GM12878 (cell line): ENCODE data around the gene NPPB. TPM values are rescaled to one million over a fixed set of nuclear protein-coding genes. Genes with fewer than 3 reads are reported as not detected.

ENCODE experiments used
- ATAC-seq: fragments of 200-7000 bp; cut with Tn5 transposase; 3 replicates; pipeline ENCODE4 v1.9.1; 2020; ENCODE audit warnings: mild to moderate bottlenecking, moderate library complexity
- BruUV-seq: library from RNA; stranded (reverse); fragments of 400-500 nt; replicated peaks from 2 replicates; lab custom pipeline; 2021; lab: Mats Ljungman, UMichigan
- CTCF ChIA-PET: fragments of 300-600 bp; sonication (Branson Sonifier 250); formaldehyde crosslinking; extraction: SDS; loops from one replicate; lab custom pipeline; 2021; ENCODE audit warnings: inconsistent platforms; lab: Yijun Ruan, JAX
- POLR2A ChIA-PET: fragments of 350-600 bp; formaldehyde crosslinking; extraction: SDS; loops from one replicate; lab custom pipeline; 2021; ENCODE audit warnings: inconsistent platforms; lab: Charles Lee
- RAD21 ChIA-PET: fragments of 300-600 bp; sonication (Branson Sonifier 250); formaldehyde crosslinking; loops from one replicate; lab custom pipeline; 2023; ENCODE audit warnings: antibody characterized with exemption; ENCODE audit not compliant: unreplicated experiment; lab: Charles Lee
- SMC1A ChIA-PET: fragments of 300-600 bp; sonication (Branson Sonifier 250); formaldehyde crosslinking; loops from one replicate; lab custom pipeline; 2023; ENCODE audit not compliant: unreplicated experiment, uncharacterized antibody; lab: Charles Lee
- DNase-seq: peaks from one replicate; pipeline ENCODE4 v3.0.0-alpha.2; 2011; ENCODE audit warnings: low read depth, low spot score
- FAIRE-seq: peaks from 3 replicates; lab custom pipeline; 2011; peaks lifted over from hg19 to GRCh38; lab: Jason Lieb, UNC
- H2AFZ ChIP-seq: 2 replicates; pipeline ENCODE4 v1.6.0; 2011; ENCODE audit warnings: low read depth, low read length, control low read depth; ENCODE audit not compliant: control insufficient read depth
- H3K27ac ChIP-seq: 2 replicates; pipeline ENCODE4 v1.5.1; 2011; ENCODE audit warnings: control low read depth; ENCODE audit not compliant: control insufficient read depth, insufficient read depth
- H3K27me3 ChIP-seq, 2 experiments: replicated peaks in 1 of 2; 2 replicates each; pipeline versions ENCODE4 v1.6.0 to v1.6.1; 2011; ENCODE audit warnings: low read length in 1 of 2; ENCODE audit not compliant: control insufficient read depth in 2 of 2, insufficient read depth in 2 of 2
- H3K36me3 ChIP-seq, 2 experiments: 2 replicates each; pipeline ENCODE4 v1.5.1; 2011; ENCODE audit warnings: low read length in 1 of 2; ENCODE audit not compliant: control insufficient read depth in 2 of 2, insufficient read depth in 2 of 2
- H3K4me1 ChIP-seq: 2 replicates; pipeline ENCODE4 v1.6.1; 2011; ENCODE audit warnings: mild to moderate bottlenecking, low read length, moderate library complexity, mixed read lengths; ENCODE audit not compliant: control insufficient read depth, insufficient read depth
- H3K4me2 ChIP-seq: 2 replicates; pipeline ENCODE4 v1.6.0; 2011; ENCODE audit warnings: control low read depth; ENCODE audit not compliant: control insufficient read depth, insufficient read depth
- H3K4me3 ChIP-seq: fragments of 200-600 bp; sonication (generic); 2 replicates; pipeline ENCODE4 v1.5.1; 2016
- H3K79me2 ChIP-seq: 2 replicates; pipeline ENCODE4 v1.6.0; 2011; ENCODE audit warnings: low read length; ENCODE audit not compliant: control insufficient read depth, insufficient read depth
- H3K9ac ChIP-seq: 2 replicates; pipeline ENCODE4 v1.8.0; 2011; ENCODE audit warnings: low read length, control low read depth, mixed read lengths; ENCODE audit not compliant: control insufficient read depth, insufficient read depth
- H3K9me3 ChIP-seq: replicated peaks from 3 replicates; pipeline ENCODE4 v1.5.1; 2011; ENCODE audit warnings: mild to moderate bottlenecking, low read length; ENCODE audit not compliant: control insufficient read depth, insufficient read depth
- H4K20me1 ChIP-seq: 2 replicates; pipeline ENCODE4 v1.6.0; 2011; ENCODE audit not compliant: control insufficient read depth, insufficient read depth
- CHD2 ChIP-seq: IDR thresholded peaks from 2 replicates; pipeline ENCODE4 v1.6.1; 2011; ENCODE audit warnings: low read depth, low read length, improper control_type of control experiment, borderline replicate concordance
- EZH2 ChIP-seq: IDR thresholded peaks from 2 replicates; pipeline ENCODE4 v1.6.1; 2012; ENCODE audit warnings: low read depth, mild to moderate bottlenecking, control low read depth, inconsistent platforms, low read length, borderline replicate concordance; ENCODE audit not compliant: control insufficient read depth
- FOXM1 ChIP-seq: IDR thresholded peaks from 2 replicates; pipeline ENCODE4 v1.6.1; 2012; ENCODE audit warnings: low read depth, mild to moderate bottlenecking, inconsistent platforms, low read length, moderate library complexity
- IKZF2 ChIP-seq, 2 experiments: fragments of 450-650 bp; IDR thresholded peaks; 2 replicates each; pipeline ENCODE4 v1.6.1; 2017; ENCODE audit warnings: mild to moderate bottlenecking in 2 of 2, moderate library complexity in 2 of 2
- KLF5 ChIP-seq: fragments of 450-650 bp; IDR thresholded peaks from 2 replicates; pipeline ENCODE4 v1.6.1; 2014; ENCODE audit warnings: mild to moderate bottlenecking; ENCODE audit not compliant: partially characterized antibody
- NFIC ChIP-seq: IDR thresholded peaks from 2 replicates; pipeline ENCODE4 v1.6.1; 2012; ENCODE audit warnings: low read depth, mild to moderate bottlenecking, inconsistent platforms, low read length, moderate library complexity
- NR2C2 ChIP-seq: IDR thresholded peaks from 2 replicates; pipeline ENCODE4 v1.6.1; 2011; ENCODE audit warnings: borderline replicate concordance, low read depth; ENCODE audit not compliant: control insufficient read depth, insufficient read length
- NR2F1 ChIP-seq: fragments of 450-650 bp; conservative IDR thresholded peaks from 2 replicates; pipeline ENCODE4 v1.6.1; 2017; ENCODE audit warnings: mild to moderate bottlenecking
- POLR2AphosphoS2 ChIP-seq: IDR thresholded peaks from 2 replicates; pipeline ENCODE4 v1.6.1; 2011; ENCODE audit warnings: low read depth, mild to moderate bottlenecking, low read length, improper control_type of control experiment, moderate library complexity
- SPI1 ChIP-seq: IDR thresholded peaks from 2 replicates; pipeline ENCODE4 v1.6.1; 2011; ENCODE audit warnings: low read depth, mild to moderate bottlenecking, low read length, moderate library complexity, borderline replicate concordance; ENCODE audit not compliant: insufficient read depth
- TCF3 ChIP-seq: IDR thresholded peaks from 2 replicates; pipeline ENCODE4 v1.6.1; 2012; ENCODE audit warnings: low read depth, mild to moderate bottlenecking, low read length, borderline replicate concordance; ENCODE audit not compliant: insufficient read depth
- USF2 ChIP-seq: IDR thresholded peaks from 2 replicates; pipeline ENCODE4 v1.6.1; 2011; ENCODE audit warnings: low read depth, low read length, improper control_type of control experiment, borderline replicate concordance
- ZNF207 ChIP-seq: fragments of 450-650 bp; IDR thresholded peaks from 2 replicates; pipeline ENCODE4 v1.6.1; 2014; ENCODE audit warnings: antibody characterized with exemption, mild to moderate bottlenecking, borderline replicate concordance
- ZNF24 ChIP-seq: fragments of 450-650 bp; IDR thresholded peaks from 2 replicates; pipeline ENCODE4 v1.6.1; 2017; ENCODE audit warnings: antibody characterized with exemption, mild to moderate bottlenecking
- ZNF592 ChIP-seq: fragments of 450-650 bp; IDR thresholded peaks from 2 replicates; pipeline ENCODE4 v1.6.1; 2017; ENCODE audit warnings: mild to moderate bottlenecking, moderate library complexity
- ZZZ3 ChIP-seq: IDR thresholded peaks from 2 replicates; pipeline ENCODE4 v1.6.1; 2011; ENCODE audit warnings: low read depth; ENCODE audit not compliant: control insufficient read depth, insufficient read length
- WGBS: methylation state at CpG from one replicate; pipeline ENCODE4 v1.1.6; 2016; ENCODE audit warnings: low lambda C conversion rate; ENCODE audit not compliant: insufficient replicate concordance, insufficient coverage; ENCODE audit errors: missing lambda C conversion rate; 5-methylcytosine and 5-hydroxymethylcytosine counted together
- in situ Hi-C: fragments of 300-500 bp; cut with MboI; formaldehyde crosslinking; loops from 9 replicates; pipeline ENCODE4 v1.14.3; 2018; ENCODE audit warnings: mixed read lengths
- intact Hi-C: fragments of 100-400 bp; cut with micrococcal nuclease; formaldehyde crosslinking; loops from one replicate; pipeline ENCODE4 v1.14.2; 2022; ENCODE audit not compliant: unreplicated experiment
- polyA plus RNA-seq, 11 experiments: library from polyadenylated mRNA; depleted of rRNA in 4 of 11; unstranded in 6 of 11; stranded (reverse) in 5 of 11; fragments of >200 nt; fragmentation: Nextera tagmentation in 4 of 11; fragmentation: Illumina TruSeq in 1 of 11; extraction: Ambion mirVana in 4 of 11; extraction: Trizol in 1 of 11; gene quantifications; 1 replicate in 1 of 11; 2 replicates in 10 of 11; pipeline versions ENCODE4 v1.2.1 to v1.2.3, GENCODE V29; 2011 to 2016; ENCODE audit warnings: inconsistent platforms in 2 of 11, missing spikeins in 2 of 11, low read depth in 1 of 11
- total RNA-seq, 4 experiments: library from RNA; depleted of rRNA in 3 of 4; stranded (reverse); fragments of >200 nt in 3 of 4; fragmentation: Illumina TruSeq in 1 of 4; extraction: Trizol in 1 of 4; gene quantifications; 2 replicates each; pipeline versions ENCODE4 v1.2.1 to v1.2.3, GENCODE V29; 2013 to 2021

NPPB gene
- total and polyA plus RNA-seq, 10 of the 15 experiments (the other 5 are each of a cell fraction or from before 2014, with no cell fraction given) = not detected

GRCh38 chr1:11850156-11850555 lies 8.6 kb downstream of the NPPB start (continued):
- TF ChIP-seq SPI1 = no peak
- TF ChIP-seq NR2C2 = no peak
- TF ChIP-seq KLF5 = no peak
- no peak for TF ChIP-seq ZNF207
- TF ChIP-seq, all 136 proteins: peak for 0

GRCh38 chr1:11848373-11848700 lies 10.4 kb downstream of the NPPB start:
- FAIRE-seq = no peak
- POLR2A ChIA-PET = no interaction called here
- H3K4me2 ChIP-seq = no peak overlapping the region

More at GRCh38 chr1:11848373-11848700, 10.4 kb downstream of the NPPB start:
- Histone ChIP-seq H2AFZ (no peak overlapping the region), H3K36me3 (peaks cover 0 to 16% of the 10 kb centered on the region in 2 experiments; a peak in 2 of 4 replicates), H3K4me1 (no peaks in the 10 kb centered on the region), H3K9me3 (no peaks in the 10 kb centered on the region), H4K20me1 (no peaks in the 10 kb centered on the region), H3K27ac (no peak overlapping the region), H3K4me3 (no peak overlapping the region), H3K9ac (no peak overlapping the region), H3K79me2 (no peaks in the 10 kb centered on the region), H3K27me3 (no peaks in the 10 kb centered on the region)
- in situ Hi-C loops (loop anchor here (10.0 kb wide), 1 partner anchor 116 kb away; no protein-coding TSS in a partner anchor), intact Hi-C loops (no loop called here)
- ATAC-seq (no peak), DNase-seq (no peak)
- 95% methylated on average over 9 of the region's 9 CpGs for WGBS
- RAD21 ChIA-PET = no interaction called here
- CTCF ChIA-PET = interaction anchor here (1.1 kb wide), 1 partner anchor 119 kb away, joined by 3 read pairs; no protein-coding TSS in a partner anchor
- SMC1A ChIA-PET = no interaction called here
- TF ChIP-seq NFIC = no peak
- TF ChIP-seq ZNF24 = no peak
- TF ChIP-seq ZNF592 = no peak
- no peak for TF ChIP-seq USF2
- TF ChIP-seq TCF3 = no peak
- no peak for TF ChIP-seq NR2F1
- no peak for TF ChIP-seq IKZF2 (IDR thresholded peaks at IDR 0.05)
- no peak for TF ChIP-seq POLR2AphosphoS2
- no peak for TF ChIP-seq CHD2
- TF ChIP-seq EZH2 = no peak
- no peak for TF ChIP-seq FOXM1
- no peak for TF ChIP-seq ZZZ3
- no TSS peak for BruUV-seq
